Ramos (cell line): Measurements from ENCODE around the gene CYB5R2.

ENCODE experiments used
- in situ Hi-C: fragments of 300-500 bp; cut with MboI; formaldehyde crosslinking; loops from one replicate; pipeline ENCODE4 v1.14.3; 2022; ENCODE audit warnings: low sequenced_read_pairs; ENCODE audit not compliant: unreplicated experiment

Gene CYB5R2

GRCh38 chr11:7671347-7672215 lies 1.7 kb downstream of the CYB5R2 start:
- in situ Hi-C loops, result no loop called here

GRCh38 chr11:7670641-7671040 lies 2.7 kb downstream of the CYB5R2 start:
- in situ Hi-C loops, result no loop called here

- in situ Hi-C loops, result loop anchor here (10.0 kb wide), 1 partner anchor 314 kb away; no protein-coding TSS in a partner anchor
These were observed 4.4 kb downstream of the CYB5R2 start for GRCh38 chr11:7668911-7669310.

- in situ Hi-C loops, result loop anchor here (10.0 kb wide), 1 partner anchor 314 kb away; no protein-coding TSS in a partner anchor
These were observed 4.8 kb downstream of the CYB5R2 start for GRCh38 chr11:7668464-7668863.

GRCh38 chr11:7667460-7667859 lies 5.8 kb downstream of the CYB5R2 start:
- in situ Hi-C loops, result loop anchor here (10.0 kb wide), 1 partner anchor 313 kb away; no protein-coding TSS in a partner anchor

- in situ Hi-C loops, result loop anchor here (10.0 kb wide), 1 partner anchor 312 kb away; no protein-coding TSS in a partner anchor
These were observed 6.9 kb downstream of the CYB5R2 start for GRCh38 chr11:7666292-7666866.

- in situ Hi-C loops, result loop anchor here (10.0 kb wide), 1 partner anchor 311 kb away; no protein-coding TSS in a partner anchor
These were observed 7.6 kb downstream of the CYB5R2 start for GRCh38 chr11:7665473-7666291.

GRCh38 chr11:7664867-7665266 lies 8.4 kb downstream of the CYB5R2 start:
- in situ Hi-C loops, result loop anchor here (10.0 kb wide), 1 partner anchor 310 kb away; no protein-coding TSS in a partner anchor

- in situ Hi-C loops, result loop anchor here (10.0 kb wide), 1 partner anchor 309 kb away; no protein-coding TSS in a partner anchor
These were observed 9.8 kb downstream of the CYB5R2 start for GRCh38 chr11:7663531-7663930.

- in situ Hi-C loops, result no loop called here
These were observed 15.8 kb downstream of the CYB5R2 start for GRCh38 chr11:7657306-7658025.

GRCh38 chr11:7656704-7657103 lies 16.6 kb downstream of the CYB5R2 start:
- in situ Hi-C loops, result no loop called here

GRCh38 chr11:7655253-7656217 lies 17.8 kb downstream of the CYB5R2 start:
- in situ Hi-C loops, result no loop called here

- in situ Hi-C loops, result no loop called here
These were observed 19.1 kb downstream of the CYB5R2 start for GRCh38 chr11:7654195-7654705.

GRCh38 chr11:7651700-7652099 lies 21.6 kb downstream of the CYB5R2 start:
- in situ Hi-C loops, result no loop called here

GRCh38 chr11:7651140-7651551 lies 22.2 kb downstream of the CYB5R2 start:
- in situ Hi-C loops, result no loop called here

- in situ Hi-C loops, result no loop called here
These were observed 25.0 kb downstream of the CYB5R2 start for GRCh38 chr11:7648264-7648663.

- in situ Hi-C loops, result no loop called here
These were observed 26.4 kb downstream of the CYB5R2 start for GRCh38 chr11:7646866-7647265.

GRCh38 chr11:7645206-7645605 lies 28.1 kb downstream of the CYB5R2 start:
- in situ Hi-C loops, result no loop called here
